Medulla oblongata (tissue), 1 donor: ENCODE measurements around the gene C1QL2.

ENCODE experiments used
- DNase-seq: peaks from one replicate; pipeline ENCODE4 v3.0.0-alpha.2; 2015; ENCODE audit errors: extremely low spot score

C1QL2 gene

DNA sequence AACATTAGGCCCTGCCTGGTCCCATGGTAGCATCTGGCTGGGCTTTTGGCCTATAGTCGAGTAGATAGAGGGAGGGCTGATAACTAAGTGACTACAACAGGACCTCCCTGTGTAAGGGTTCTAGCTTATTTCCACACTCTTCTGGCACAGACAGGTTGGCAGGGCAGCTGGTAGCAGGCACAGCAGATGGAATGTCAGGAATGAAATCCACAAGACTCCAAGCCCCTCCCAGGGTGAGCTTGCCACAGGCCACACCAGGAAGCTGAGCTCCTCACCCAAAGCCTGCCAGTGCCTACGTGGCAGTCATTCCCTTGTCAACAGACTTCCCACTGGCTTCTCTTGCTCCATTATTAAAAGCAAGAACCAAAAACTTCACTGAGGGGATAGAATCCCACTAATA lies 20.7 kb upstream of the C1QL2 start:
- DNase-seq = no peak

DNA sequence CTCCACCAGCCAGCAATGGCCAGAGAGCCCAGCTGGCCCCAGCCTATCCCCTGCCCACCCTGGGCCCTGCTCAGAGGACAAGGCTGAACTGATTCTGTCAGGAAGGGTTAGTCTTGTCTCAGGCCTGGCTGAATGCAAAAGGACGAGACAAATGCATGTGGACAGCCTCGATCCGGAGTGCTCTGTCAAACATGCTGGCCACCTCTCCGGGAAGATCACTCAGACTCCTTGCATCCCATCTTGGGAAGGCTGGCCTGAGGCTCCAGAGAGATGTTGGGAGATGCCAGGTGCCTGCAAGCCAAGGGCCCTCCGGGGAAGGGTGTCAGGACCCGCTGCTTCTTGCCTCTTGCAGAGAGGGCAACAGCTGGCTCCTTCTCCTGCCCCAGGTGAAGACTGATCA lies 20.2 kb upstream of the C1QL2 start:
- no peak for DNase-seq

DNA sequence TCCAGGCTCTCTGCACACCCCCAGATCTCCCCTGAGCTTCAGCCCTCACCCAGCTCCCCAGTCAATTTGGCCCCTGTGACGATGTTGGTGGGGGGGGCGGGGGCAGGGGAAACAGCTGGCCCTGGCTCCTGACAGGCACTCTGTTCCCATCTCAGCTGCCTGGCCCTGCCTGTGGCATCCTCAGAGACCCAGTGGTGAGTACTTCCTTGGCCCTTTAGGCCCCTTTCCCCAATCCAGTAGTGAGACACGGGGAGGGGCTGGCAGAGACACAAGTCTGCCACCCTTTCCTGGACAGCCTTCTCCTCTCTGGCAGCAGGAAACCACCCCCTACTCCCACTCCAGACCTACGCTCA lies 19.3 kb upstream of the C1QL2 start:
- no peak for DNase-seq

DNA sequence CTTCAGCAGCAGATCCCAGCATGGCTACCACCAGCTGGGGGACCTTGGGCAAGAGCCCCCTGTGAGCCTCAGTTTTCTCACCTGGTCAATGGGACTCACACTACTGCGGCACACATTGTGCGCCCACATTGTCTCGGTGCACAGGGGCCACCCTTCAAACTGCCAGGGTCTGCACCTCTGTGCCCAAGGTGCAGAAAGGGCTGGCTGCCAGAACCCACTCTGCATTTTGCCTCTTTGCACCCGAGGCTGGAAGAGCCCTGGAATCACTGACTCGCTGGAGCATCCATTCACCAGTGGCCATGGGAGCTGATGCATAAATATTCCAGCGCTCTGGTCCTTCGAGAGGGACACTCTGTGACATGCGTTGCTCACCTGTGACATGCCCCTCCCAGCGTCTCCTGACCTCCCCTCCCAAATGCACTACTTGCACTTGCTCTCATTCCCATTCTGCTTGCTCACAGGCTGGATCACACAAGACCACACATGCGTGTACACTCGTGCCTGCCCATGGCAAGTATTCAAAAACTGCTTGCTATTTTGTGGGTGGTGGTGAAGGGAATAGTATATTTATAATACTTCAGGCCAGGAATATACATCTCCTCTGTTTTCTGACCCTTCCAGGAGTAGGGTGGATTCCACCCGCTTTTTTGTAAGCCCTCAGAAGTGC lies 18.8 kb upstream of the C1QL2 start:
- no peak for DNase-seq

DNA sequence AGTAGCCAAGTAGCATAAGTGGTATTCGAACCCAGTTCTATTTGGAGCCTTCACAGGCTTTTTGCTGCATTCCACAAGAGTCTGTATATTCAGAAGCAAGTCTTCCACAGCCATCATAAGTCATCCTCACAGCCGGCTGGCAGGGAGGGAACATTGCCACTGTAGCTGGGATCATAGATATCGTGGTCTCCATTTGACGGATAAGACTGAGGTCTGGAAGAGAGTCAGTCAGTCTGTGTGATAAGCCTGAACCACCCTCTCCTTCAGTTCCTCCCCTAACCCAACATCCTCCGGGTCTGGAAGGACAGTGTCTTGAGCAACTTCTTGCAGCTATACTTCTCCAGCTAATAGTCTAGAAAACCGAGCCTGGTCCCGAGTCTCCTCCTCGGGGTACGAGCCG lies 17.0 kb upstream of the C1QL2 start:
- DNase-seq = no peak

DNA sequence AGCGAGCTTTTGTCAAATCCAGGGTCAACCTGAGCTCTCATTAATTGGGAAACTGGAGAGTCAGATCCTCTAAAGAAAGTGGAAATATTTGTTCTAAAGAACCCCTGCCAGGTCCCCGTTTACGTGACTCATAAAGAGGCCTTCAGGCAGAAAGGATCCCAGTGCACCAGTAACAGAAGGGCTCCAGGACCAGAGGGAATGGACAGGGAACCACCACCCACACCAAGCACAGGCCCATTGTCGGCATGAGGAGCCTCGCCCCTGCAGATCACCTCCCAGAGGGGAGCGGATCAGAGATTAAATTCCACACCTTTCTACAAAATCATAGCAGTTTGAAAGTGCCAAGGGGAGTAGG lies 16.4 kb upstream of the C1QL2 start:
- DNase-seq = no peak

DNA sequence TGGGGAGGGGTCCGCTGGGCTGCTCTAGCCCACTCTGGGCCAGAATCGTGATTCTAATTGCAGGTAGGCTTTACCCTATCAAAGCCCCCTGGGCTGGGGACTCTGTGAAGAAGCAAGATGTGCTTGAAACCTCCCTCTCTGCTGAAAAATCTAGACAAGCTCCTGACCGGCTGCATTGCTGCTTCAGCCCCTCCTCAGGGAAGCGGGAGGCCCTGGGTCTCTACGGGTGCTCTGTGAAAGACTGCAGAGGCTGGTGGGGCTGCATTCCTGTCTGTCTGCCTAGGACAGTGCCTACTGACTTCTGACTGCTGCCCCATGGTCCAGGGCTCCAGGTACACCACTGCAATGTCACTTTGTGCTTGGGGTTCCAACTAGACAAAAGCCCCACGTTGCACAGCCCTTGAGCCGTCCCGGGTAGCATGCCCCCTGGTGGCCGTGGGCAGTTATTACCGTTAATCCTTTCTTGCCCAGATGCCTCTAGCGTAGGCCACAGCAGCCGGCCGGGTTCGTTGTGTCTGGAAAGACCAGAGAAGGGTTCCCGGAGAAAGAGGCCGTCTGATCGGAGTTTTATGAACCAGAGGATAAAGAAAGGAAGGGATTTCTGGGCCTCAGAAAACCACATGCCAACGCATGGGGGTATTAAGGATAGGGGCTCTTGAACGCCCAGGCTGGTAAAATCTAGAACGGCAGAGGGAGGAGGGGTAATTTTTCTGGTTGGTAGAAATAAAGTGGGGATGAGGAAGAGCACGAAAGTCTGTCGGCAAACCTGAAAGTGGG lies 15.9 kb upstream of the C1QL2 start:
- peak; percentile 49 for DNase-seq

DNA sequence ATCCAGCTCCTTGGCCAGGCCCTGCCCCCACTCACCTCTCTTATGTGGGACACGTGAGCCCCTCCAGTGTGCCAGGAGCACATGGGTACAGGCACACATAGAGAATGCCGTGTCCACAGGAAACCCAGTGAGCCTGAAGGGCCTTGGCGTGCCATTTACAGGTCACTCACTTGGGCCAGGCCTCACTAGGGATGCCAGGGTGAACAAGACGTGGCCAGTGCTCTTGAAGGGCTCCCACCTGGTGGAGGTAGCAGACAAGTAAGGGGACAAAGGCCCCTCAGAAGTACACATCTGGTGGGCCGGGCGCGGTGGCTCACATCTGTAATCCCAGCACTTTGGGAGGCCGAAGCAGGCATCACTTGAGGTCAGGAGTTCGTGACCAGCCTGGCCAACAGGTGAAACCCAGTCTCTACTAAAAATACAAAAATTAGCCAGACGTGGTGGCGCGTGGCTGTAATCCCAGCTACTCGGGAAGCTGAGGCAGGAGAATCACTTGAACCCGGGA lies 15.1 kb upstream of the C1QL2 start:
- DNase-seq = no peak

DNA sequence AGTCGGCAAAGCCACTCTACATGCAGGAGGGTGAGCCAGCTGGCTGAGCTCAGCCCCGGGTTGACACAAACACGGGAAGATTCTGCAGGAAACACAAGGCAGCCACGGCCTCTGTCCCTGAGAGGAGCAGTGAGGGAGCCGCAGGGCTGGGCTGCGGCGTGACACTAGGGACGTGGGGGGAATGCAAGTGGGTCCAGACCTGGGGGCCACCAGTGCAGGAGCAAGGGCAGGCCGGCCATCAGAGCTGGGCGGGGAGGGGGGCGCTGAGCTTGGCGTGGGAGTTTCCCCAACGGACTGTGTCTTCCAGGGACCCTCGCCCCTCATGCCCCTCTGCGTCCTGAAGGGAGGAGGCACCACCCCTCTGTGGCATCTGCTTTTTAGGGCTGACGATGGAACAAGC lies 12.0 kb upstream of the C1QL2 start:
- no peak for DNase-seq

DNA sequence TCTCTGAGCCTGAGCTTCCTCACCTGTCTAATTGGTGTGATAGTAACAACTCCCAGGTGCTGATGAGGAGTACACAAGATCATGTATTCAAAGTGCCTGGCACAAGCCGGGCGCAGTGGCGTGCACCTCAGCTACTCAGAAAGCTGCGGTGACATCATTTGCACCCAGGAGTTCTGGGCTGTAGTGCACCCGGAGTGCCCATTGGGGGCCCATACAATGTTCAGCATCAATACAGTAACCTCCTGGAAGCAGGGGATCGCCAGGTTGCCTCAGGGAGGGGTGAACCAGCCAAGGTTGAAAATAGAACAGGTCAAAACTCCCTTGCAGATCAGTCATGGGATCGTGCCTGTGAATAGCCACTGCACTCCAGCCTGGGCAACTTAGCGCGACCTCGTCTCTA lies 11.2 kb upstream of the C1QL2 start:
- DNase-seq = no peak

DNA sequence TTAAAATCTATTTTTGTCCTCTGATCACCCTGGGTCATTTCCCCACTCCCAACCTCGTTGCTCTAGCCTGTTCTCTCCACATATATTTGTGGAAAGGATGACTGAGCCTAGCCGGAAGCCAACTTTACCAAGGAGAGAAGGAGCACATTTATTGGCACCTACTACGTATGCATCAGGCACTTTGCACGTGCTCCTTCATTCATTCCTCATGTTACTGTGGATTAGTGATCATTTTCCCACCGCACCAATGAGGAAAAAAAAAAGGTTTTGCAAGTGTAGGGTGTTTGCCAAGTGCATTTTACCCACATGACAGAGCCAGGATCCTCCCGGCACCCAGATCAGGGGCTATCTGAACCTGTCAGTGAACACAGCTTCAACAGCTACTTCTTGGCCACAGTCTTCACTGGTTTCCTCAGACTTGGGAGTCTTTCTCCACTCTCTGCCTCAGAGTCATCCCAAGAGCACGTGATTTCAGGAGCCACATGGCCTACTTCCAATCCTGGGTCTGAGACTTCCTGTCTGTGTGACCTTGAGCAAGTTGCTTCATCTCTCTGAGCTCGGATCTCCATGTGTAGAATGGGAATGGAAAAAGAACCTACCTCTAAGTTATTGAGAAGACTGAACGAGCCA lies 1.9 kb upstream of the C1QL2 start:
- no peak for DNase-seq

DNA sequence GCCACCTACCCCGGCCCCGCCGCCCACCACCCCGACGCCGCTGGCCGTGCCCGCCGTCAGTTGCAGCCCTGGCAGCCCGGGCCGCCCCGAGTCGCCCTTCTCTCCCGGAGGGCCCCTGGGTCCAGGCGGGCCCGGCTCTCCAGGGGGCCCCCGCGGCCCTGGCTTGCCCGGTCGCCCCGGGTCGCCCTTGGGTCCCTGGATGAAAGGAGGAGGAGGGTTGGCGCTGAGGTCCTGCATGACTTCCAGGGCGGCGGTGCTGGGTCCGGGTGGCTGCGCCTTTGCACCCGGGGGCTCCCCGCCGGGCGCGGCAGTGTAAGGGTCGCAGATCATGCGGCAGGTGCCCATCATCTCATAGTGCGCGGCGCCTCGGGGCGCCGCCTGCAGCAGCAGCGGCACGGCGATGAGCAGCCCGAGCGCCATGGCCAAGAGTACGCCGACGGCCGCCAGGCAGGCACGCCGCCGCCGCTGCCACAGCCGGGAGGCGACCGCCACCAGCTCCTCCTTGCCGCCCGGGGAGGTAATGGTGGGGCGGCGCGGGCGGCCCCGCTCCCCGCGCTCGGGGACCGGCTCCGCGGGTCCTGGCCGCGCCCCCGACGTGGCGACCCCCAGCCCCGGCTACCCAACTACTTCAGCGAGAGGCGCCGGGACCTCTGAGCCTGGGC lies 570 bp downstream of the C1QL2 start:
- DNase-seq = no peak

DNA sequence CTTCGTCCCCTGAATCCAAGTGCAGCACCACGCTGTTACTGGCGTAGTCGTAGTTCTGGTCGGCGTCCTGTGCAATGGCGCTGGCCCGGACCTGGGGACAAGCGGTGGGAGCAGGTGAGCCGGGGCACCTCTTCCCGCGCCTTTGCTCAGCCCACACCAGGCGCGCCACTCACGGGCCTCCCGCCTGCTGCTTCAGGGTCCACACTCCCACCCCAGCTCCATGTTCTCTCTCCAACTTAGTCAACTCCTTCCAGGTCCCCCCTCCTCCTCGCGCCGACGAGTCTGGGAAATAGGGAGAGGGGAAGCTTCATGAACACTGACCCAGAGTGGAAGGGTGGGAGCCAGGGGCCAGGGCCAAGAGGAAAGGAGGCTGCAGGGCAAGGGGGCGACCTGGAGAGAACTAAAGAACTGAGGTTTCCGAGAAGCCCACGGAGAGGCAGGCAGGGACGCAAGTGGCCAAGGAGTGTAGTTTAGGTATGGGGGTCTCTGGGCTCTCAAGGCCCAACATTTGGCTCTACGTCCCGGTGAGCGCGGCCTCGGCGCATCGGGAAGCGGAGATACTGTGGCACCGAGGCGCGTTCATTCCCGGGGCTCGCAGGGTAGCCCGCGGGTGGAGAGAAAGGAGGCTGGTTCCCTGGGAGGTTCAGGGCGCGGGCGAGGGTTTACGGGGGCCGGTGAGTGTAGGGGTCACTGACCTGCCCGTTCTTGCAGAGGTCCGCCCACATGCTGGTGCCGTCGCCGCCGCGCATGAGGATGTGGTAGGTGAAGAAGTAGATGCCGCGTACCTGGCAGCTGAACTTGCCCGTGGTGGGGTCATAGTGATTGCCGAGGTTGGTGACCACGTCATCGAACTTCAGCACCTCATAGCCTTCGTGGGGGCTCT lies 1.4 kb downstream of the C1QL2 start:
- no peak for DNase-seq

DNA sequence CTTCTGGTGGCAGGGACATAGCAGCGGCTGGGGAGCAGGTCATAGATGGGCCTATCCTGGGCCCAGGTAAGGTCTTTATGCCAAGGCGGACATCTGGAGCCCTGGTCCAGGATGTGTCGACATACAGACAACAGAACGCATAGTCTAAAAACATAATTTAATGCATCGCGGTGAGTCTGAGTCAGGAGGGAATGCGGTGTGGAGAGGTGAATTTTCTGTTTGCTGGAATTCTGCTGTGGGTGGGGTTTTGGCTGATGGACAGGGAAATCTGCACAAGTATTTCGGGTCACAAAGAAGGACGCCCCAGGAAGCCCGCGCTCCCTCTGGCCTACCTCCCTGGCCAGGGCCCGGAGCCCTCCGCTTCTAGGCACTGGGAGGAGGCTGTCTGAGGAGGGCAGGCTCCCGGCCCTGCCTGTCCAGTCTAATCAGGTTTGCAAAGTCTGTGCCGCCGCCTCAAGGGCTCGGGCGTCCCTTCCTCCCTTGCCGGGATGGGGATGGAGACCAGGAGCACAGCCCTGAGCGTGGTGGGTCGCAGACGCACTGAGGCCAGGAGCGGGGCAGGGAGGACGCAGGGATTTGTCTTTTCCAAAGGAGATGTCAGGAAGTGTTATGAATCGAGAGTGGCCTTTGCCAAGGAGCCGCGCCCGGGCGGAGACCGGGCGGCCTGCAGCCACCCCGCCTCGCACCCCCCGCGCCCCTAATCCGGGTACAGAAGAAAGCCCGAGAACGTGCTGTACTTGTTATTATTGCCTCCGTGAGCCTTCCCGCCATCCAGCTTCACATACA lies 2.3 kb downstream of the C1QL2 start:
- no peak for DNase-seq

DNA sequence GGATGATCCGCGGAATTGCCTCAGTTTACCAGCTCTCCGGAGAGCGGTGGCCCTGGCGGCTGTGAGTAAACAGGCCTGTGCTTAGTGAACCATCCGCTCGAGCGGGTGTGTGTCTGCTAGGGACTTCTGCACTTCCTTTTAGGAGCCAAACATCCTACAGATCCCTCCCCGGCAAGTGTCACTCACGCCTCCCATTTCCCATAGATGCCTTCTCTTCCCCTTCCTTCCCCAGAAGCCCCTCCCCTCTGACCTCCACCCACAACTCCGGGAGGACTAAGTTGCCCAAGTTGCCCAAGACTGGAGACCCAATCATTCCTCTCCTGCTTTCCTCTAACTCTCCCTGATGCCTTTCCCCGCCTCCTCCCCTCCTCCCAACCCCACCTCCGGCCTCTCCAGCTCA lies 2.9 kb downstream of the C1QL2 start:
- DNase-seq = no peak

DNA sequence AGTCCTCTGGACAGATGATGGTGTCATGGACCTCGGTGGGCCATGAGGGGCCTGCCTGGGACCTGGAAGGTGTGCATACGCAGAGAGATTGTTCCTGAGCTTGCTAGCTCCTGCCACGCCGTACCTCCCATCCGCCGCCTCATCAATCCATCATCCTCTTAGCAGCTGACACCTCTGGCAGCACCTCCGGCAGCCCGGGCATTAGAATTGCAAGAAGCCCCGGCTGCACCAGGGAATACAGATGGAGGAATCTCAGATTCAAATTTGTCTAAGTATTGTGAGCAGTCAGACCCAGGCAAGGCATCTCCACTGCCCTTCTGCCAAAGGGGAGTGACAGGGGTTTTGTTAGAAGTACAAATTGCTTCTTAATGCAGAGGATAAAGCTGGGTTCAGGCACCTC lies 4.5 kb downstream of the C1QL2 start:
- no peak for DNase-seq

DNA sequence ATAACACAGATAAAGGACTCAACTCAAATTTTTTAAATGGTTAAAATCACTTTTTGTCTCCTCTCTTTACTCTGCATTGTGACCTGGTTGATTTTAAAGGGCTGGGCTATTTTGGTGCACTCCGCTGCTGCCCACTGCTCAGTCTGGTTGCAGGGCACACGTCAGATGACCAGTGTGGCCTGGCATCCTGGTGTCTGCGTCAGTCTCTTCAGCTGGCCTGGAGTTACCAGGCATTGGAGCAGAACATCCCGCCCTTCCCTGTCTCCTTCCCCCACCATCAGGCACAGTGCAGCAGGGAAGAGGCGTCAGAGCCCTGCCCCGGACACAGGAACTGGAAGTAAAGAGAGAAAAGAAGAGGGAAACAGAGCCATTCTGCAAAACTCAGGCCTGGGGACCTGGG lies 8.9 kb downstream of the C1QL2 start:
- no peak for DNase-seq

DNA sequence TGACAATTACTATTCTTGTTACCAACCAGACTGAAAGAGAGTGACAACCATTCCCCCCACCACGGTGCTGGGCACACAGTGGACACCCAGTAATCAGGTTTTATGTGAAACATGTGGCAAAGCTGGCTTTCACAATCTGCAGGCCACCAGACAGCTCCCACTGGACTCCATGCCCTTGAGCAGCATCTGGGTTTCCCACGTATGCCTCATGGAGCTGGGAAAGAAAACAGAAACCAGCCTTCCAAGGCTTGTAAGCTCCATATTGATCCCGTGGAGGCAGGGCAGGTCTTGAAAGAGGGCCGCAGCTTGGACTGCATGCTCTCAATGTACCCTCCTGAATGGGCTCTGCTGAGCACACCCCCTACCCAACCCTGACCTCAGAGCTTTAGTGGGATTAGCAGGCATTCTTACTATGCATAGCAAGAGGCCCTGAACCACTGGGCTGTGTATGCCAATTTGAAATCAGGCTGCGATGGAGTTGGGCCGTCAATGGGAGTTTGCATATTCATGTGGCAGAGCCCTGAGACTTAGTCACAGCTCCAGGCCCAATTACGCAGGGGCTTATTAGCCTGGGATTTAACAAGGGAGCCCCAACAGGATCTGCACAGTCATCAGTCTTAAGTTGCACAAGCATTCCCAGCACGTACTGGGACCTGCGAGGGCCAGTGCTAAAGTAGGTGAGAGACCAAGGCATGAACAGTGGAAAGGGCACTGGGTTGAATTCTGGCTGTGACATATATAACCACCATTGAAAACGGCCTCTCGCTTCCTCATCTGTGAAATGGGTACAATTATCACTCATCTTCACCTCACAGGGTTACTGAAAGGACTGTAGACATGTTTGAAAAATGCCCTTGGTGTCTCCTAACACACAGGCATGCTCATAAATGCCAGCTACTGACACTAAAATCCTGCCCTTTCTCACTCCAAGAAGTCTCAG lies 10.5 kb downstream of the C1QL2 start:
- no peak for DNase-seq

DNA sequence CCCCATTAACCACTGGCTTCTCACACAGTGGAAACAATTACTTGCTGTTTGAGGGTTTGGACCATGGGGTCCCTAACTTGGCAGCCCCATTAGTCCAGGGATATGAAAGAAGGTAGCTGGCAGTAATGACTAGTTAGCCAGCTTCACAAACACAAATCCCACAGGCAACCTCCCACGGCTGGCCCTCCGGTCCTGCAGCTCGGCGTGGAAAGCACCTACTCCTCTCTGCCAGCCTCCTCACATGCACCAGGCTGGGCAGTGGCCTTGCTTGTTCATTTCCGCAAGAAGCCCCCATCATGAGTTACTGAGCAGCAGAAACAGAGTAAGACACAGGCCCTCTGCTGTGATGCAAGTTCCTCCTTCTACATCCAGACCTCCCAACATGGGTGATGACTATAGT lies 13.7 kb downstream of the C1QL2 start:
- DNase-seq = no peak

DNA sequence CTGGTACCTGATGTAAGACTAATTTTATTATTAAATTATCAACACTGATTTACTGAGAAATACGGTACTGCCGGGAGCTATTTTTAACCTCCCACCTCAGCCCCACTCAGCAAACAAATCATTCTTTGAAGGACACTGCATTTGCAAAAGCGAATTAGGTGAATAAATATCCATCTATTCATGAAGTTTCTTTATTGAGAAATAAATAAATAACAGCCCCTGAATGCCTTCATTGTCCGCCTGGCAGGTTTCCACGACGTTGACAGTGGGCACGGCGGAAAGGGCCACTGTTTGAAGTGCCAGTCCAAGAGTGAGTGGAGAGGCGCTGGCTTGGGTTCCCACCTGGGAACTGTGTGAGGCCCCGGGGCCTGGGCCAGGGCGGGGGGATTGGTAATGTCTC lies 15.7 kb downstream of the C1QL2 start:
- DNase-seq = peak; percentile 74
